Mesothelial cell of epicardium (in vitro differentiated cells): Measurements from ENCODE around the gene KIRREL3. TPM values are rescaled to one million over a fixed set of nuclear protein-coding genes. Genes with fewer than 3 reads are reported as not detected.

Experiments used
- DNase-seq, 2 experiments: peaks; one replicate each; pipeline ENCODE4 v3.0.0; 2021; ENCODE audit warnings: low spot score in 2 of 2; ENCODE audit not compliant: unreplicated experiment in 2 of 2
- H3K27ac Mint-ChIP-seq: 2 replicates; pipeline ENCODE4 v1.8.0; 2021; ENCODE audit warnings: mixed read lengths
- H3K27me3 Mint-ChIP-seq: 2 replicates; pipeline ENCODE4 v1.8.0; 2021; ENCODE audit warnings: low read depth, mixed read lengths
- H3K36me3 Mint-ChIP-seq: 2 replicates; pipeline ENCODE4 v1.8.0; 2021; ENCODE audit warnings: mixed read lengths
- H3K4me1 Mint-ChIP-seq: 2 replicates; pipeline ENCODE4 v1.8.0; 2021; ENCODE audit warnings: mixed read lengths
- H3K4me3 Mint-ChIP-seq: 2 replicates; pipeline ENCODE4 v1.8.0; 2021; ENCODE audit warnings: mild to moderate bottlenecking, moderate library complexity, mixed read lengths
- H3K9me3 Mint-ChIP-seq: 2 replicates; pipeline ENCODE4 v1.8.0; 2021; ENCODE audit warnings: mixed read lengths
- total RNA-seq: library from RNA; stranded (reverse); gene quantifications from 3 replicates; pipeline ENCODE4 v1.2.1, GENCODE V29; 2021
- TF ChIP-seq, protein P1 (sequence below): fragments of 200-600 bp; sonication (generic); IDR thresholded peaks from one replicate; pipeline ENCODE4 v1.5.0; 2021; ENCODE audit warnings: antibody characterized with exemption; ENCODE audit not compliant: unreplicated experiment

Gene KIRREL3
- total RNA-seq, 1 donor from 2014 or later: 0.31 TPM

DNA sequence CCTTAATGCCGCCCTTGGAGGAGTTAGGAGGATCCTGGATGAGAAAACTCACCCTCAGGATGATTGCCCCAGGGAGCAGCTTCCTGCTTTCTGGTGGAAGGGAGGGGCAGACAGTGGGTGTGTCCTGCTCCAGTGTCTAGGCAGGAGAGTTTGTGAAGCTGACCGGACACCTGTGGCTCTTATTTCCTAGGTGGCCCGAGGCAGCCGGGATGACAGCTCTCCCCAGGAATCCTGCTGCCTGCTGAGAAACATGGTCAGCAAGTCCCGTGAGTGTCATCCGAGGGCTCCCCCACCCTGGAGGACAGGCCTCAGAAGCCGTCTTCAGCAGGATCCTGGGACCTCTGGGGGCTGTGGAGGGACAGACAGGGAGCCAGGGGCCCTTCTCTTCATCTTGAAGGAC is 594.7 kb downstream of the KIRREL3 start:
- H3K27ac Mint-ChIP-seq: no peak overlapping the region

DNA sequence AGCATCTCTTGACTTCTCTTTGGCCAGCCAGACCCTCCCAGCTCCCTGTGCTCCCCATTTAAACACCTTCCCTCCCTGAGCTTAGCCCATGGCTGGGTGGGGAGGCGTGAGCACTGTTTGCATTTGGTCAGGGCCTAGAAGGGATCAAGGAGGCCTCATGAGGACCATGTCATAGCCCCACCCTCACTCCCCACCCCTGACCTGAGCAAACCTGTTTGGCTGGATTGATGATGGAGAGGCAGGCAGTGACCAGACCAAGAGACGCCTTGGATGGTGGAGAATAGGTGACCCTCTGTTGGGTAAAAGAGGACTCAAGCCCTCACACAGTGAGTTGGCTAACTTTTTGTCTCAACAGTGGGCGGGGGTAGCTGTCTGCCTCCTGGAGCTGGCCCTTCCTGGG is 595.2 kb downstream of the KIRREL3 start:
- no peak overlapping the region for H3K27ac Mint-ChIP-seq

More for the DNA sequence above, 594.7 kb downstream of the KIRREL3 start:
- H3K4me3 Mint-ChIP-seq: no peak overlapping the region
- H3K4me1 Mint-ChIP-seq: peaks cover 27% of the 10 kb centered on the region
- DNase-seq: no peak
- TF ChIP-seq, protein P1, sequence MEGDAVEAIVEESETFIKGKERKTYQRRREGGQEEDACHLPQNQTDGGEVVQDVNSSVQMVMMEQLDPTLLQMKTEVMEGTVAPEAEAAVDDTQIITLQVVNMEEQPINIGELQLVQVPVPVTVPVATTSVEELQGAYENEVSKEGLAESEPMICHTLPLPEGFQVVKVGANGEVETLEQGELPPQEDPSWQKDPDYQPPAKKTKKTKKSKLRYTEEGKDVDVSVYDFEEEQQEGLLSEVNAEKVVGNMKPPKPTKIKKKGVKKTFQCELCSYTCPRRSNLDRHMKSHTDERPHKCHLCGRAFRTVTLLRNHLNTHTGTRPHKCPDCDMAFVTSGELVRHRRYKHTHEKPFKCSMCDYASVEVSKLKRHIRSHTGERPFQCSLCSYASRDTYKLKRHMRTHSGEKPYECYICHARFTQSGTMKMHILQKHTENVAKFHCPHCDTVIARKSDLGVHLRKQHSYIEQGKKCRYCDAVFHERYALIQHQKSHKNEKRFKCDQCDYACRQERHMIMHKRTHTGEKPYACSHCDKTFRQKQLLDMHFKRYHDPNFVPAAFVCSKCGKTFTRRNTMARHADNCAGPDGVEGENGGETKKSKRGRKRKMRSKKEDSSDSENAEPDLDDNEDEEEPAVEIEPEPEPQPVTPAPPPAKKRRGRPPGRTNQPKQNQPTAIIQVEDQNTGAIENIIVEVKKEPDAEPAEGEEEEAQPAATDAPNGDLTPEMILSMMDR: no peak
- H3K9me3 Mint-ChIP-seq: no peaks in the 10 kb centered on the region
- no peaks in the 10 kb centered on the region for H3K27me3 Mint-ChIP-seq
- H3K36me3 Mint-ChIP-seq: peaks cover 14% of the 10 kb centered on the region

DNA sequence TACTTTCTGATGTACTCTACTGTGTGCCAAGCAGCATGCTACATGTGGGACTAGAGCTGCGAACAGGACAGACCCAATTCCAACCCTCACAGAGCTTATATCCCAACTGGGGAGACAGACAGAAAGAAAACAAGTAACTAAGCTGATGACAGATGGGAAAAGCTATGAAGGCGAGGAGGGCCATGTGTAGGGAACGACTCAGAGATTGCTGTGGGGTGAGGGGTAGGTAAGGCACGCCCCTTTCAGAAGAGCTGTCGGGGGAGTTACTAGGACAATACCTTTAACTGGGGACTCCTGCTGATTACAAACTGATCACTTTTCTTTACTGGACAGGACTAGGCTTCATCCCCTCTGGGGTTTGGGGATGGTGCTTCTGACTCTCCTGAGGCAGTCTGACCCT is 596.2 kb downstream of the KIRREL3 start:
- Mint-ChIP-seq H3K36me3 (peaks cover 9% of the 10 kb centered on the region), H3K4me3 (no peak overlapping the region), H3K4me1 (peaks cover 23% of the 10 kb centered on the region), H3K27me3 (no peaks in the 10 kb centered on the region), H3K9me3 (peaks cover 3% of the 10 kb centered on the region), H3K27ac (no peak overlapping the region)
- no peak for DNase-seq
- TF ChIP-seq, protein P1: no peak

More for the DNA sequence above, 595.2 kb downstream of the KIRREL3 start:
- Mint-ChIP-seq H3K27me3 (no peaks in the 10 kb centered on the region), H3K4me3 (no peak overlapping the region), H3K36me3 (peaks cover 10% of the 10 kb centered on the region), H3K9me3 (no peaks in the 10 kb centered on the region), H3K4me1 (peaks cover 27% of the 10 kb centered on the region)
- DNase-seq: no peak
- TF ChIP-seq, protein P1: no peak

DNA sequence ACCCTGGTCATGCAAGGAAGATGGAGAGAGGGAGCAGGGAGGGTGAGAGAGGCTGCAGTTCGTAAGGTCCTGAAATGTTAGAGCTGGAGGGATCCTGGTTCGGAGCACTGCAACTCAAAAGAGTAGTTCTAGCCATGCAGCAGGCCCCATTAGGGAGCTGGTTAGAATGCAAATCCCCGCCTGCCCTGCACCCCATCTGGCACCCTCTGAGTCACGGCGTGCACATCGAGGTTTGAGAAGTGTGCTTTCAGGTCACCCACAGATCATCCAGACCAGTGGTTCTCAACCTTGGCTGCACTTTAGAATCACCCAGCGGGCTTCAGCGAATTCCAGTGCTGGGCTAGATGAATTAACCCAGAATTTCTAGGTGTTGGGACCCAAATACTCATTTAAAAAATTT is 596.9 kb downstream of the KIRREL3 start:
- Mint-ChIP-seq H3K9me3 (peaks cover 3% of the 10 kb centered on the region), H3K4me1 (peaks cover 21% of the 10 kb centered on the region), H3K4me3 (no peak overlapping the region), H3K27me3 (no peaks in the 10 kb centered on the region), H3K27ac (no peak overlapping the region), H3K36me3 (peaks cover 5% of the 10 kb centered on the region)
- TF ChIP-seq, protein P1: no peak
- no peak for DNase-seq

DNA sequence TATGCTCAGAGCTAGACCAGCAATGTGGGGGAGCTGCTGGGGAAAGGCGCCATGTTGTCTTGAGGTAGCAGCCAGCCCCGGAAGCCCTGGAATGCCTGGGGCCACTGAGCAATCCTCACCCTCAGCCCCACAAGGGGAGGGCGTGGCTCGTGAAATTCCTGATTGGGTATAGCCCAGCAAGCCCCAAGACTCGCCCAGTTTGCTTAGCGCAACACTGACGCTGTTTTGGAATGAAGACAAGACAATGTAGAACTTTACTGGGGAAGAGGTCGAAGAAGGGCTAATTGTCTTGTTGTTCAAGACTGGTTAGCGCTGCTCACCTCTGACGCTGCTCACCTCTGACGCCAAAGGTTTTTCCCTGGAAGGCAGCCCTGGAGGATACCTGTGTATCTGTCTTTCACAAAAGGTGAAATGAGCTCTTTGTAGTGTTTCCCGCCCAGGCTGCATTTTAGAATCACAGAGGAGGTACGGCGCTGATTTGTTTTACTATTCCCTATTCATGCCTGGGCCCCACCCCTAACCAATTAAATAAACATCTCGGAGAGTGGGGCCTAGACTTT is 597.5 kb downstream of the KIRREL3 start:
- H3K9me3 Mint-ChIP-seq: peaks cover 3% of the 10 kb centered on the region
- no peaks in the 10 kb centered on the region for H3K27me3 Mint-ChIP-seq
- peaks cover 3% of the 10 kb centered on the region for H3K36me3 Mint-ChIP-seq
- DNase-seq: no peak
- TF ChIP-seq, protein P1: no peak
- H3K4me1 Mint-ChIP-seq: peaks cover 21% of the 10 kb centered on the region
- no peak overlapping the region for H3K4me3 Mint-ChIP-seq
- H3K27ac Mint-ChIP-seq: no peak overlapping the region

DNA sequence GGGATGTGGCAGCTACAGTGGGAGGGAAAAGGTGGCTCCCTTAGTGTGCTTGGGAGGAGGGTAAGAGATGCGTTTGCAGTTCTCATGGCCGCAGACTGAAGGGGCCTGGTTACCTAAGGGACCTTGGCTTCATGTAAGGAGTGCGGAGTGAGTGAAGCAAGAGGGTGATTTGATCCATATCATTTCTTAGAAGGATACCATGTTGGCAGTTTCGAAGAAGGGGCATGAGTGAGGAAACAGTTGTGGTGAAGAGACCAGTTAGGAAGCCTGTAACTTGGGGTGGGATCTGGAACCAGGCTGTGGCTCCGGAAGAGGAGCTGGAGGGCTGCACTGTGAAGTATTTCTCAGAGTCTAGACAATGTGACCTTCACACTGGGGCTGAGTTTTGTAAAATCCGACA is 600.1 kb downstream of the KIRREL3 start:
- no peaks in the 10 kb centered on the region for H3K27me3 Mint-ChIP-seq
- no peak for DNase-seq
- peaks cover 18% of the 10 kb centered on the region for H3K4me1 Mint-ChIP-seq
- no peak overlapping the region for H3K27ac Mint-ChIP-seq
- peaks cover 3% of the 10 kb centered on the region for H3K36me3 Mint-ChIP-seq
- H3K4me3 Mint-ChIP-seq: no peak overlapping the region
- peaks cover 3% of the 10 kb centered on the region for H3K9me3 Mint-ChIP-seq
- TF ChIP-seq, protein P1: no peak
